DMS53 treated with DMSO at 0.1 percent for 48 hours (cell line): ENCODE measurements around the gene FCN3.
A peak's percentile ranks its signal among the peaks of the same experiment; 100 is the strongest.

Experiments
- DNase-seq: peaks from one replicate; lab custom pipeline; 2025; ENCODE audit not compliant: unreplicated experiment; lab: John Stamatoyannopoulos, UW

FCN3 gene

GRCh38 chr1:27343639-27344025 is 31.0 kb downstream of the FCN3 start:
- DNase-seq = no peak

GRCh38 chr1:27342778-27343638 is 31.6 kb downstream of the FCN3 start:
- DNase-seq = peak; percentile 40

- peak; percentile 14 for DNase-seq
Observed at GRCh38 chr1:27342391-27342777, 32.2 kb downstream of the FCN3 start.

- peak; percentile 77 for DNase-seq
Observed at GRCh38 chr1:27341525-27342252, 32.9 kb downstream of the FCN3 start, which contains the start of gene SYTL1. TSS of gene SYTL1 (plus strand) at chr1:27342022. CDS start at chr1:27345335, 3,313 bp downstream.

- DNase-seq = no peak
Observed at GRCh38 chr1:27339213-27339612, 35.4 kb downstream of the FCN3 start.

GRCh38 chr1:27338751-27339150 is 35.9 kb downstream of the FCN3 start:
- no peak for DNase-seq

- DNase-seq = no peak
Observed at GRCh38 chr1:27336756-27337155, 37.9 kb downstream of the FCN3 start.

GRCh38 chr1:27335506-27336422 is 38.9 kb downstream of the FCN3 start:
- DNase-seq = no peak

GRCh38 chr1:27333717-27334279 is 40.8 kb downstream of the FCN3 start:
- DNase-seq = no peak

- peak; percentile 7 for DNase-seq
Observed at GRCh38 chr1:27332536-27333281, 41.9 kb downstream of the FCN3 start.

- DNase-seq = no peak
Observed at GRCh38 chr1:27331922-27332321, 42.7 kb downstream of the FCN3 start.

- DNase-seq = no peak
Observed at GRCh38 chr1:27331426-27331825, 43.2 kb downstream of the FCN3 start.

GRCh38 chr1:27330786-27331185 is 43.8 kb downstream of the FCN3 start:
- no peak for DNase-seq

- no peak for DNase-seq
Observed at GRCh38 chr1:27327964-27328363, 46.7 kb downstream of the FCN3 start.

GRCh38 chr1:27325286-27325685 is 49.3 kb downstream of the FCN3 start:
- no peak for DNase-seq

GRCh38 chr1:27322569-27323240 is 51.9 kb downstream of the FCN3 start:
- no peak for DNase-seq

- peak; percentile 94 for DNase-seq
Observed at GRCh38 chr1:27321813-27322568, 52.6 kb downstream of the FCN3 start, which contains the start of gene TMEM222. TSS of gene TMEM222 (plus strand) at chr1:27322163. CDS start at chr1:27322198, 35 bp downstream.
